Endothelial cell (in vitro differentiated cells): Measurements from ENCODE around the gene PRR7. TPM values are rescaled to one million over a fixed set of nuclear protein-coding genes. Genes with fewer than 3 reads are reported as not detected.

Experiments used
- DNase-seq: peaks from one replicate; pipeline ENCODE4 v3.0.0; 2021; ENCODE audit warnings: low spot score
- H3K27ac Mint-ChIP-seq: one replicate; pipeline ENCODE4 v1.8.0; 2021; ENCODE audit warnings: mixed read lengths, inconsistent platforms; ENCODE audit not compliant: unreplicated experiment
- H3K27me3 Mint-ChIP-seq: one replicate; pipeline ENCODE4 v1.8.0; 2021; ENCODE audit warnings: mild to moderate bottlenecking, moderate library complexity, mixed read lengths, inconsistent platforms; ENCODE audit not compliant: unreplicated experiment
- H3K36me3 Mint-ChIP-seq: one replicate; pipeline ENCODE4 v1.8.0; 2021; ENCODE audit warnings: mild to moderate bottlenecking, low read depth, mixed read lengths, inconsistent platforms; ENCODE audit not compliant: unreplicated experiment
- H3K4me1 Mint-ChIP-seq: one replicate; pipeline ENCODE4 v1.8.0; 2021; ENCODE audit warnings: mild to moderate bottlenecking, mixed read lengths, inconsistent platforms; ENCODE audit not compliant: unreplicated experiment
- H3K4me3 Mint-ChIP-seq: one replicate; pipeline ENCODE4 v1.8.0; 2021; ENCODE audit warnings: mild to moderate bottlenecking, mixed read lengths, inconsistent platforms; ENCODE audit not compliant: unreplicated experiment
- H3K9me3 Mint-ChIP-seq: one replicate; pipeline ENCODE4 v1.8.0; 2021; ENCODE audit warnings: mixed read lengths, inconsistent platforms; ENCODE audit not compliant: unreplicated experiment
- total RNA-seq: library from RNA; stranded (reverse); fragmentation: NEBNext Ultra II Directional; extraction: Animal tissue kit (Norgen Biotek cat#: 25700); gene quantifications from one replicate; pipeline ENCODE4 v1.2.1, GENCODE V29; 2021; ENCODE audit not compliant: unreplicated experiment
- TF ChIP-seq, protein P1 (sequence below): fragments of 200-600 bp; sonication (generic); IDR thresholded peaks from one replicate; pipeline ENCODE4 v1.5.0; 2021; ENCODE audit warnings: antibody characterized with exemption; ENCODE audit not compliant: unreplicated experiment

The PRR7 gene
- total RNA-seq, 1 donor from 2014 or later = 0.97 TPM

- H3K4me3 Mint-ChIP-seq = peak overlapping the region; percentile 89
- H3K9me3 Mint-ChIP-seq = no peaks in the 10 kb centered on the region
- peaks cover 38% of the 10 kb centered on the region for H3K4me1 Mint-ChIP-seq
- H3K27ac Mint-ChIP-seq = peak overlapping the region; percentile 30
- TF ChIP-seq, protein P1, sequence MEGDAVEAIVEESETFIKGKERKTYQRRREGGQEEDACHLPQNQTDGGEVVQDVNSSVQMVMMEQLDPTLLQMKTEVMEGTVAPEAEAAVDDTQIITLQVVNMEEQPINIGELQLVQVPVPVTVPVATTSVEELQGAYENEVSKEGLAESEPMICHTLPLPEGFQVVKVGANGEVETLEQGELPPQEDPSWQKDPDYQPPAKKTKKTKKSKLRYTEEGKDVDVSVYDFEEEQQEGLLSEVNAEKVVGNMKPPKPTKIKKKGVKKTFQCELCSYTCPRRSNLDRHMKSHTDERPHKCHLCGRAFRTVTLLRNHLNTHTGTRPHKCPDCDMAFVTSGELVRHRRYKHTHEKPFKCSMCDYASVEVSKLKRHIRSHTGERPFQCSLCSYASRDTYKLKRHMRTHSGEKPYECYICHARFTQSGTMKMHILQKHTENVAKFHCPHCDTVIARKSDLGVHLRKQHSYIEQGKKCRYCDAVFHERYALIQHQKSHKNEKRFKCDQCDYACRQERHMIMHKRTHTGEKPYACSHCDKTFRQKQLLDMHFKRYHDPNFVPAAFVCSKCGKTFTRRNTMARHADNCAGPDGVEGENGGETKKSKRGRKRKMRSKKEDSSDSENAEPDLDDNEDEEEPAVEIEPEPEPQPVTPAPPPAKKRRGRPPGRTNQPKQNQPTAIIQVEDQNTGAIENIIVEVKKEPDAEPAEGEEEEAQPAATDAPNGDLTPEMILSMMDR = no peak
- DNase-seq = no peak
- peaks cover 33% of the 10 kb centered on the region for H3K36me3 Mint-ChIP-seq
- H3K27me3 Mint-ChIP-seq = peaks cover 34% of the 10 kb centered on the region
These were observed 25.2 kb downstream of the PRR7 start for GRCh38 chr5:177471610-177472356.

DNA sequence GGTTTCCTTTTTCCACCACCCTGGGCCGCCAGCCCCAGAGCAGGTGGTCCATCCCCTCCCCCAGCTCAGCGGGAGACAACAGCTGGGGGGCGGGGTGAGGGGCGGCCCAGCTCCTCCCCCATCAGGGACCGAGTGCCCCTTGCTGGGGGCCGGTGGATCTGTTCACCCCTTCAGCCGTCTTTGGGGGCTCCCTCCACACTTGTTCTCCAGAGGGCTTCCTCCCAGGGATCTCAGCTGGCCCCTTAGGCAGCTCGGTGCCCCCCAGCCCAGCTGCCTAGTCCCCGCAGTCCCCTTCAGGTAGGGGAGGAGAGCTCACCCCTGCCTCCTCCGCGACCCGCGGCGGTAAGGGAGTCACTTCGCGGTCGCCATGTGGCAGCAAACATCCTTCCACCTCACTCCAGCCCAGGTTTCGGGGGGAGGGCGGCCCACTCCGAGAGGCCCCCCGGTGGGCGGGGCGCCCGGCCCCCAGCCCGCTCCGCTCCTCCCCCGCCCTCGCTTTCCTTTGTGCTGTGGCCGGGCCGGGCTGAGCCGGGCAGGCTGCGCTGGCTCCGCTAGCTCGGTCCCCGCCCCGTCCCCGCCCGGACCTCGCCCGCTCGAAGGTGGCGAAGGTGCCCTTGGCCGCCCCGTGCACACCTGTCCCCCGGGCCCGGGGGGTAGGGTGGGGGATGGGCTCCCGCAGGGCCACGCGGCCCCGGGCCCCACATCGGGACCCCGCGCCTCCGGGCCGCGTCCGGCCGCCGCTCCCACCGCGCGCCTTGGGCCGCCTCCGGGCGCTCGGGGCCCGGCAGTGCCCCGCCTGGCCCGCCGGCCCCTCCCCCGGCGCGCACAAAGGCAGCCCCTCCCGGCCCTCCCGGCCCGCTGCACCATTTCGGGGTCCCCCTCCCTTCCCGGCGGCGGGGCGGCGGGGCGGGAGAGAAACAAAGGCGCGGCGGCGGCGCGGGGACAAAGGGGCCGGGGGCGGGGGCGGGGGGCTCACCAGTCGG lies 26.1 kb downstream of the PRR7 start:
- peaks cover 32% of the 10 kb centered on the region for H3K27me3 Mint-ChIP-seq
- no peak overlapping the region for H3K27ac Mint-ChIP-seq
- H3K4me1 Mint-ChIP-seq = peaks cover 38% of the 10 kb centered on the region
- peak; percentile 66 for DNase-seq
- H3K4me3 Mint-ChIP-seq = peak overlapping the region; percentile 90
- TF ChIP-seq, protein P1 = no peak
- peaks cover 25% of the 10 kb centered on the region for H3K36me3 Mint-ChIP-seq
- H3K9me3 Mint-ChIP-seq = no peaks in the 10 kb centered on the region

- Mint-ChIP-seq H3K27me3 (peaks cover 29% of the 10 kb centered on the region), H3K4me1 (peaks cover 38% of the 10 kb centered on the region), H3K4me3 (peak within 1 kb of the TSS; percentile 92), H3K9me3 (no peaks in the 10 kb centered on the region), H3K27ac (peak within 1 kb of the TSS; percentile 84), H3K36me3 (peaks cover 20% of the 10 kb centered on the region)
- DNase-seq = peak; percentile 62
- TF ChIP-seq, protein P1 = no peak
These were observed 26.9 kb downstream of the PRR7 start, which contains the start of gene DBN1 for GRCh38 chr5:177473443-177474001. TSS of gene DBN1 (minus strand) at chr5:177473634. CDS start at chr5:177473521, 113 bp downstream.

GRCh38 chr5:177474002-177474476 lies 27.4 kb downstream of the PRR7 start:
- H3K4me1 Mint-ChIP-seq = peaks cover 40% of the 10 kb centered on the region
- H3K36me3 Mint-ChIP-seq = peaks cover 18% of the 10 kb centered on the region
- H3K4me3 Mint-ChIP-seq = peak overlapping the region; percentile 92
- DNase-seq = no peak
- TF ChIP-seq, protein P1 = no peak
- no peaks in the 10 kb centered on the region for H3K9me3 Mint-ChIP-seq
- peak overlapping the region; percentile 84 for H3K27ac Mint-ChIP-seq
- peaks cover 30% of the 10 kb centered on the region for H3K27me3 Mint-ChIP-seq
